GM15510 (cell line): Measurements from ENCODE around the gene SEC14L2.

ENCODE experiments used
- POLR2A ChIP-seq: IDR thresholded peaks from 3 replicates; pipeline ENCODE4 v1.6.1; 2011; ENCODE audit warnings: borderline replicate concordance; ENCODE audit not compliant: insufficient read length; ENCODE audit errors: extremely low read depth

The SEC14L2 gene

DNA sequence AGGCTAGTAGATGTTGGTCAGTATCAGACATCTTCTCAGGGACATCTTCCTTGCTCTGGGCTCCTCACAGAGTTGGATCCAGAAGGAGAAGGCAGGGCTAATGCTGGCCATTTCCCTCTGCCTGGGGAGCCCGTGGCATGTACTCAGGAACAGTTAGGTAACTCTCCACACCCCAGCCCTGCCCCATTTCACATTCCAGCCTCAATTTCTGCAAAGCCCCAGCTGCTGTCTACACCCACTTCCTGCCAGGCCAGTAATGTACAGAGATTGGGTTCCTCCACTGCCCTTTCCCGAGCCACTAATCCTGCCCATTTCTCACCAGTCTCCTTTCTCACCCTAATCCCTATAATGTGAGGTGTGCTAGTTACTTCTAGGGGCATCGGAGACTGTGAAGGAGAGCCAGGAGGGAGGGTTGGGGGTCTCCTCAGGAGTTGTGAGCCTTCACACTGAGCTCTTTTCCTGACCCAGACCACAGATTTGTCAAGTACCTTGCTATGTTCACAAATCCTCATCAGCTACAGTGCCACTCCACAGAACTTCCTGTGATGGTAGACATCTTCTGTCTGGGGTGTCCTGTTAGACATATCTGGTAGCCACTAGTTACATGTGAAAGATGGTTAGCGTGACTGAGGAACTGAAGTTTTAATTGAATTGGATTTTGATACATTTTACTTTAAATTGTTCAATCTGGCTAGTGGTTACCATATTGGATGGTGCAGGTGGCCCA, 76.3 kb downstream of the SEC14L2 start:
- no peak for TF ChIP-seq POLR2A

DNA sequence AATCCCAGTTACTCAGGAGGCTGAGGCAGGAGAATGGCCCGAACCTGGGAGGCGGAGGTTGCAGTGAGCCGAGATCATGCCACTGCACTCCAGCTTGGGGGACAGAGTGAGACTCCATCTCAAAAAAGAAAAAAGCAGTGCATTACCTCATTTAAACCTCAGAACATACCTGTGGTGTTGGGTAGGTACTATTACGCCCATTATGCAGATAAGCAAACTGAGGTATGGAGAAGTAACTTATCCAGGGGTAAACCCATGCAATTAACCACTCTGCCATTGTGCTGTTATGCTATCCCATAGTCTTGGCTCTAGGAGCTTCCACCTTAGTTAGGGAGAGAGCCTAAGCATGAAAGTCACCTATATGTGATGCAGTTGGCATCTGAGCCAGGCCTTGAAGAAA, 77.3 kb downstream of the SEC14L2 start:
- TF ChIP-seq POLR2A, result no peak
